GM12875 (cell line): ENCODE data around the gene STON2.
"Not testable (repeated sequence)": the region's sequence is repeated elsewhere in the genome, so short reads cannot be mapped to it uniquely, and the experiment has no call there.

Experiments used
- H3K4me3 ChIP-seq: one replicate; pipeline ENCODE4 v1.5.1; 2011; ENCODE audit warnings: low read depth, low read length, control low read depth
- TF ChIP-seq, protein P1 (sequence below): IDR thresholded peaks from 2 replicates; pipeline ENCODE4 v1.5.1; 2011; ENCODE audit warnings: low read depth, mild to moderate bottlenecking, control low read depth, inconsistent platforms, low read length, moderate library complexity, borderline replicate concordance; ENCODE audit not compliant: insufficient read depth

The STON2 gene

DNA sequence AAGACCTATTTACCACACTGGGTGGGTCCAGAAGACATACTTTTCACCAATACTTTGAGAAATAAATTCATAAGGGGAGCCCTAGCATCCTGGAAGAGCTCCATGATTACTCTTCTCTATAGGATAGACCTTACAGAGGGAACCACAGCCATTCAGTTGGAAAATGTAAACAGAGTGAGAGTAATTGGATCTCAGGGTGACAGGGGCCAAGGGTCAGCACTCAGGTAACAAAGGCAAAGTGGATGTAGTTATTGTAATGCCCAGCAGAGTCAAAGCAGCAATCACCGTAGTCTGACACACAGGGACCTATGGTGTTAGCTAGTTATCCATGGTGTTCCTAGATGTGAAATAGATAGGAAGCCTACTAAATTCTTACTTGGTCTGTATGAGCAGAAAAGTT lies 168.6 kb downstream of the STON2 start:
- TF ChIP-seq, protein P1, sequence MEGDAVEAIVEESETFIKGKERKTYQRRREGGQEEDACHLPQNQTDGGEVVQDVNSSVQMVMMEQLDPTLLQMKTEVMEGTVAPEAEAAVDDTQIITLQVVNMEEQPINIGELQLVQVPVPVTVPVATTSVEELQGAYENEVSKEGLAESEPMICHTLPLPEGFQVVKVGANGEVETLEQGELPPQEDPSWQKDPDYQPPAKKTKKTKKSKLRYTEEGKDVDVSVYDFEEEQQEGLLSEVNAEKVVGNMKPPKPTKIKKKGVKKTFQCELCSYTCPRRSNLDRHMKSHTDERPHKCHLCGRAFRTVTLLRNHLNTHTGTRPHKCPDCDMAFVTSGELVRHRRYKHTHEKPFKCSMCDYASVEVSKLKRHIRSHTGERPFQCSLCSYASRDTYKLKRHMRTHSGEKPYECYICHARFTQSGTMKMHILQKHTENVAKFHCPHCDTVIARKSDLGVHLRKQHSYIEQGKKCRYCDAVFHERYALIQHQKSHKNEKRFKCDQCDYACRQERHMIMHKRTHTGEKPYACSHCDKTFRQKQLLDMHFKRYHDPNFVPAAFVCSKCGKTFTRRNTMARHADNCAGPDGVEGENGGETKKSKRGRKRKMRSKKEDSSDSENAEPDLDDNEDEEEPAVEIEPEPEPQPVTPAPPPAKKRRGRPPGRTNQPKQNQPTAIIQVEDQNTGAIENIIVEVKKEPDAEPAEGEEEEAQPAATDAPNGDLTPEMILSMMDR: no peak

DNA sequence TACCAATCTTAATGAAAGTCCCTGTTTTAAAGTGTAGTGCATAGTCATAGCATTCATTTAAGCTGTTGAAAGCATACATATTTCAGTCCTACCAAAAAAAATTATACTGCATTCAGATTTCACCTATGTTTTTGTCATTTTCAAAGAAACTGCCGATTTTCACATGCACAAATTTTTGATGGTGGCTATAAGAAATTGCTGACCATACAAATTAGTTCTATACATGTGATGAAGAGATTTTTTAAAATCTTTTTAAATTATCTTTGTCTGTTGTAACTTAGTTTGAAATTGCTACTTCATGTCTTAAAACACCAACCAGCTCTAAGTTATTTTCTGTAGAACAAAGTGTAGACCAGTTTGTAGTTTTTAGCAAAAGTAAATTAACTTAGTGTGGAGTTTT lies 175.9 kb downstream of the STON2 start:
- no peak overlapping the region for H3K4me3 ChIP-seq
- TF ChIP-seq, protein P1: no peak

More for the DNA sequence above, 168.6 kb downstream of the STON2 start:
- no peak overlapping the region for H3K4me3 ChIP-seq

DNA sequence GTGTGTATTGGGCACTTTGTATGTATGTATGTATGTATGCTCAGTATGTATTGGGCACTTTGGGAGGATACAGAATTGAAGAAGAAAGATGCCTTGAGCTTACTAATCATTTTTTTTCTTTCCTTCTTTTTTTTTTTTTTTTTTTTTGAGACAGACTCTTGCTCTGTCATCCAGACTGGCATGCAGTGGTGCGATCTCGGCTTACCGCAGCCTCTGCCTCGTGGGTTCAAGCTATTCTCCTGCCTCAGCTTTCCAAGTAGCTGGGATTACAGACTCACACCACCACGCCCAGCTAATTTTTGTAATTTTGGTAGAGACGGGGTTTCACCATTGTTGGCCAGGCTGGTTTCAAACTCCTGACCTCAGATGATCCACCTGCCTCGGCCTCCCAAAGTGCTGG lies 176.3 kb downstream of the STON2 start:
- H3K4me3 ChIP-seq: not testable (repeated sequence)

DNA sequence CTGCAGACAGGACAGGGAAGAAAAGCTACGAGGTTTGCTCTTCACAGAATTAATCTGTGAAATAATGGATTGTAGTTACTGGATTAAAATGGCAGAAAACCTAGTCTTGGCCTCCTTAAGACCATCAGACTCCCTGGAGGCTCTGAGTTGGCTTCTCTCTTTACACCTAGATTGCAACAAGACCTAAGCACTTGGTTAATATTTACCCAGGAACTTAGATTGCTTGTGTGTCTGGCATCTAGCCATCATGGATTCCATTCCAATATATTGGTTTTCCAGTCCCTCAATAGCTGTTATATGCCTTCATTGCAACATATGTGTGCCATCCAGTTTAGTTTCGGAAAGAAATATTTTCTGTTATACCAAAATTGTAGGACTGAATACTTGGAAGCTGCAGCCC lies 177.4 kb downstream of the STON2 start:
- H3K4me3 ChIP-seq: no peak overlapping the region
- TF ChIP-seq, protein P1: no peak

DNA sequence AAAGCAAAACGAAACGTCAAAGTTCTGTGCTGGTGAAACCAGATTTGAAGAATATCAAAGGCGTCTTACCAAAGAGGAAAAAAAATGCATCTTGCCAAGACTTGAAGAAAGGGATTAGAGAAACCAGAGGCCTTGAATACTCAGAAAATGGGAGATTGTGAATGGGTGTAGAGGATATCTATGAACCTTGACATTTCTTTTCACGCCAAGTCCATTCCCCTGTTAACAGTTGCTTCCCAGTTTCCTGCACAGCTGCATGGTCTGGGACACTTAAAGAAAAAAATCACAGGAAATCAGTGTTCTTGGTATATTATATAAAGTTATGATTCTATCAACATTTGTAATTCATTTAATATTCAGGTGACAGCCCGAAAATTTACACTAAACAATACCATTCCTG lies 178.0 kb downstream of the STON2 start:
- TF ChIP-seq, protein P1: no peak
- no peak overlapping the region for H3K4me3 ChIP-seq

DNA sequence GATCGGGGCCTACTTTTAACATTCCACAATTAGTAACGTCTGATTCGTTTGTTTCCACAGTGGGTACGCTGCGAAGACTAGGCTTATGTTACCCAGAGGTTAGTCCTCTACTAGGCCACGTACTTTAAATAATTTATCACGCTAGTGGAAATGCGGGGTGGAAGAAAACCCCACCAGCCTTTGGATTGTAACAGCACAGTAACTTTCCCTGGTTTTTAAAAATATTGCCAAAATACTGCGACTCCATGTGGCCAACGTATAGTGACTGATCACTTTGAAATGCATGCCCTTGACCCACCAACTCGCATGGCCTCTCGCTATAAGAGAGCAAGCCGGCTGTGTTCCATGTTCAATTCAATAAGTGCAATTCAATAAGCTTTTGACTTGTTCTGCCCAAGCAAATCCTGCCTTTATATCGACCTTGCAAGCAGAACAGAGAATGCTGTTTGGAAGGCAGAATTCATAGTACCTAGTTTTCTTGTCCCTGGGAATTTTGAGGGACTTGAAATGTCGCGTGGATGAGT lies 178.5 kb downstream of the STON2 start:
- TF ChIP-seq, protein P1: no peak

DNA sequence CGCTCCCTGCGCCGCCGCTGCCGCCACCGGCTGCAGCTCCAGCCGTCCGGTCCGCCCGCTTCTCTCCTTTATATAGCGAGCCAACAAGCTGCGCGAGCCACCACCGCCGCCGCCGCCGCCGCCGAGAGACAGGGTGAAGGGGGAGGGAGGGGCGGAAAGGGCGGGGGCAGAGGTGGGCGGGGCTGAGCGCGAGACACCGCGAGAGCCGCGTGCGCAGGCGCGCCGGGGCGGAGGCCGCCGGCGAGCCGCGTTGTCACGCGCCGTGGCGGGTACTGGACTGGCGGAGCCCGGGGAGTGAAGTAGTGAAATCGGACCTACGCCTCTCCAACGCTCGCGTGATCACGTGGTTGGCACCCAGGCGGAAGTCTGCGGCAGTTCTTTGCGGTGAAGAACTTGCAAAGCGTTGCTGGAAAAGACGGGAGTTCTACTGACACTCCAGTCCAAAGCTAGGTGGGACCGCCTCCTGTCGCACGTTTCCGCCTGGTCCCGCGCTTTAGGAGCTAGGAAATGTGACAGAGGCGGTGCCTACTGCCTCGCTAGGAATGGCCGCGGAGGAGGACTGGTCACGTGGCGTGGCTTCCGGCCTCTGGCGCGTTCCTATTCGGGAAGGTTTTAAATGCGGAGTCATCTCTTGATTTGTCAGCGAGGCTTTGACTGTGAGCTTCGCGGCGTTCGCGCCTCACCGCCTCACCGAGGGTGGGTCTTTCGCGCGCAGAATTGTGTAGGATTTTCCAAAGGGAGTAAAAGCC lies 179.1 kb downstream of the STON2 start, which contains the start of gene GTF2A1:
GTF2A1 (minus strand) TSS at position 130 of the 749 bp plus-strand sequence. CDS start 441 bp downstream, outside the sequence.
- TF ChIP-seq, protein P1: no peak
- peak within 1 kb of the TSS; percentile 90 for H3K4me3 ChIP-seq

More for the DNA sequence above, 178.5 kb downstream of the STON2 start:
- peak overlapping the region; percentile 83 for H3K4me3 ChIP-seq
